ENCODE measurements around the gene SF3A1.

SF3A1 gene

GRCh38 chr22:30285176-30285845 is 71.4 kb downstream of the SF3A1 start:
- no peak for DNase-seq

GRCh38 chr22:30284666-30285065 is 72.0 kb downstream of the SF3A1 start:
- no peak for DNase-seq

GRCh38 chr22:30284172-30284571 is 72.5 kb downstream of the SF3A1 start:
- DNase-seq = no peak

- DNase-seq = no peak
Measured at GRCh38 chr22:30283342-30283741, 73.4 kb downstream of the SF3A1 start.

- no peak for DNase-seq
Measured at GRCh38 chr22:30282616-30283046, 74.1 kb downstream of the SF3A1 start.

Data from activated T-cell treated with anti-CD3 and anti-CD28 coated beads, Interleukin-2, amount 50 U/mL, for 1 hour (primary cell).